Measurements from ENCODE around the gene DCAF15. TPM values are rescaled to one million over a fixed set of nuclear protein-coding genes. Genes with fewer than 3 reads are reported as not detected.

Gene DCAF15
- total and polyA plus RNA-seq, 2 donors (not counting 3 experiments of a cell fraction or from before 2014, with no cell fraction given): 41.9 to 42.4 TPM

DNA sequence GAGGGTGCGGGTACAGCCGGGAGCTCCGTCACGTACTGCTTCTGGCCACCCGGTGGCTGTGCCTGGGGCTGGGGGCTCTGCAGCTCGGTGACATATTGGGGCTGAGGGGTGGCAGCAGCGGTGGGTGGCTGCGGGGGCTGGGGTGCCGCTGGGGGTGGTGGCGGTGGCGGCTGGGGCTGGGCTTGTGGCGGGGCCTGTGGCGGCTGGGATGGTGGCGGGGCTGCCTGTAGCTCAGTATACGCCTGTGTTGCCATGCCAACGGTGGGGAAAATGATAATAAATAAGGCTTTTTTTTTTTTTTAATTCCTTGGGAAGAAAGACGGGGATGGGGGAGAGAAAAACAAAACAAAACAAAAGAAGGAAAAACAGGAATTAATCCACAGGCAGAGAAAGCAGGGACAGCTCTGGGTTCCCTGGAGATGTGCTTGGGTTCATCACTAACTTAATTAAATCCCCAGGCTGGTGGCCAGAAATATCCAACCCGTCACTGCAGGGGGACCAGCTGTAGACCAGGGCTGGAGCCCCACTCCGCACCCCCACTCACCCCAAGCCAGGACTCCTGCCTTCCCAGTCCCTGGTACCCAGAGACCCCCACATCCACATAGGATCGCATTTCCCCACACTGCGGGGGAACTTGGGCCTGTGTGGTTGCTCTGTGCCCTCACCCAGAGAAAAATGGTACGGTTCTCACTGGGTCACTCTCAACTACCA is 41.4 kb downstream of the DCAF15 start:
- H3K4me3 ChIP-seq (replicated peaks in 1 of 3; ENCODE audit: insufficient read depth in 1 of 3, low read depth in 1 of 3, low read length in 3 of 3): no peak overlapping the region
- DNase-seq (ENCODE audit: low read depth, low spot score): no peak
- H3K9ac ChIP-seq (replicated peaks; ENCODE audit: extremely low read depth, insufficient read depth, low read length): no peak overlapping the region
- H3K9me3 ChIP-seq (replicated peaks; ENCODE audit: control insufficient read depth, insufficient read depth, low read length): no peaks in the 10 kb centered on the region
- no peaks in the 10 kb centered on the region for H3K9me1 ChIP-seq (replicated peaks; ENCODE audit: control insufficient read depth, extremely low read depth, insufficient read depth, low read length)
- no peaks in the 10 kb centered on the region for H4K20me1 ChIP-seq (replicated peaks; ENCODE audit: control insufficient read depth, extremely low read depth, insufficient read depth, low read length)
- CTCF ChIA-PET: interaction anchor here (0.9 to 1.6 kb wide), 4 partner anchors 15 to 79 kb away, joined by 3 to 4 read pairs (median 4); partner anchors contain the start of gene MISP3
- H3K27me3 ChIP-seq (ENCODE audit: control insufficient read depth in 2 of 2, insufficient read depth in 2 of 2, low read length in 2 of 2): no peaks in the 10 kb centered on the region
- no peak for FAIRE-seq
- no peaks in the 10 kb centered on the region for H3K4me1 ChIP-seq (ENCODE audit: control insufficient read depth, extremely low read depth, insufficient read depth, low read length)
- TF ChIP-seq JUN (IDR thresholded peaks at IDR 0.05; ENCODE audit: borderline replicate concordance, insufficient read depth, insufficient read length, low read depth): no peak
- TF ChIP-seq GATA2 (IDR thresholded peaks at IDR 0.05; ENCODE audit: insufficient read depth, insufficient read length, low read depth, low read length): no peak
- TF ChIP-seq FOS (IDR thresholded peaks at IDR 0.05; ENCODE audit: borderline replicate concordance, insufficient read depth, low read length): no peak
- TF ChIP-seq, protein P1, sequence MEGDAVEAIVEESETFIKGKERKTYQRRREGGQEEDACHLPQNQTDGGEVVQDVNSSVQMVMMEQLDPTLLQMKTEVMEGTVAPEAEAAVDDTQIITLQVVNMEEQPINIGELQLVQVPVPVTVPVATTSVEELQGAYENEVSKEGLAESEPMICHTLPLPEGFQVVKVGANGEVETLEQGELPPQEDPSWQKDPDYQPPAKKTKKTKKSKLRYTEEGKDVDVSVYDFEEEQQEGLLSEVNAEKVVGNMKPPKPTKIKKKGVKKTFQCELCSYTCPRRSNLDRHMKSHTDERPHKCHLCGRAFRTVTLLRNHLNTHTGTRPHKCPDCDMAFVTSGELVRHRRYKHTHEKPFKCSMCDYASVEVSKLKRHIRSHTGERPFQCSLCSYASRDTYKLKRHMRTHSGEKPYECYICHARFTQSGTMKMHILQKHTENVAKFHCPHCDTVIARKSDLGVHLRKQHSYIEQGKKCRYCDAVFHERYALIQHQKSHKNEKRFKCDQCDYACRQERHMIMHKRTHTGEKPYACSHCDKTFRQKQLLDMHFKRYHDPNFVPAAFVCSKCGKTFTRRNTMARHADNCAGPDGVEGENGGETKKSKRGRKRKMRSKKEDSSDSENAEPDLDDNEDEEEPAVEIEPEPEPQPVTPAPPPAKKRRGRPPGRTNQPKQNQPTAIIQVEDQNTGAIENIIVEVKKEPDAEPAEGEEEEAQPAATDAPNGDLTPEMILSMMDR (IDR thresholded peaks at IDR 0.05; ENCODE audit: extremely low read depth in 1 of 2, insufficient read depth in 1 of 2, low read depth in 1 of 2, low read length in 2 of 2): no peak
- TF ChIP-seq POLR2AphosphoS5 (IDR thresholded peaks at IDR 0.05; ENCODE audit: insufficient read depth, low read depth, low read length): no peak
- no peak for TF ChIP-seq EZH2 (IDR thresholded peaks at IDR 0.05; ENCODE audit: borderline replicate concordance, low read depth, low read length, severe bottlenecking)
- no peak for TF ChIP-seq MYC (IDR thresholded peaks at IDR 0.05; ENCODE audit: low read depth, low read length)
- TF ChIP-seq, protein P2, sequence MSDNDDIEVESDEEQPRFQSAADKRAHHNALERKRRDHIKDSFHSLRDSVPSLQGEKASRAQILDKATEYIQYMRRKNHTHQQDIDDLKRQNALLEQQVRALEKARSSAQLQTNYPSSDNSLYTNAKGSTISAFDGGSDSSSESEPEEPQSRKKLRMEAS (IDR thresholded peaks at IDR 0.05; ENCODE audit: insufficient read depth, insufficient read length): no peak
- H3K4me2 ChIP-seq (ENCODE audit: insufficient read depth, low read length): no peak overlapping the region
- POLR2A ChIA-PET: no interaction called here
- peaks cover 0 to 7% of the 10 kb centered on the region in 2 experiments for H3K36me3 ChIP-seq (ENCODE audit: control insufficient read depth in 2 of 2, extremely low read depth in 1 of 2, insufficient read depth in 2 of 2, low read length in 2 of 2)
- BruUV-seq (replicated peaks): no TSS peak
- H2AFZ ChIP-seq (ENCODE audit: low read depth, low read length): no peak overlapping the region
- dilution Hi-C loops (cut with MboI; ENCODE audit: extremely low pct_ligation_motif_present, low sequenced_read_pairs): no loop called here
- intact Hi-C loops (cut with micrococcal nuclease): no loop called here
- peaks cover 2% of the 10 kb centered on the region for H3K79me2 ChIP-seq (ENCODE audit: control insufficient read depth, insufficient read depth, low read length)
- H3K27ac ChIP-seq (ENCODE audit: insufficient read depth, low read depth, low read length): no peak overlapping the region
